Endothelial cell of umbilical vein (primary cell): ENCODE data around the gene PNISR. TPM values are rescaled to one million over a fixed set of nuclear protein-coding genes. Genes with fewer than 3 reads are reported as not detected.

Experiments
- BruUV-seq: library from RNA; stranded (reverse); fragments of 400-500 nt; replicated peaks from 2 replicates; lab custom pipeline; 2021; lab: Mats Ljungman, UMichigan
- CTCF ChIA-PET: fragments of 300-600, 350-600 bp; sonication (Branson Sonifier 250); formaldehyde crosslinking; loops from one replicate; lab custom pipeline; 2021; ENCODE audit warnings: antibody characterized with exemption, inconsistent platforms; lab: Charles Lee
- POLR2A ChIA-PET: fragments of 300-600, 350-600 bp; sonication (Branson Sonifier 250); formaldehyde crosslinking; loops from one replicate; lab custom pipeline; 2021; ENCODE audit warnings: antibody characterized with exemption, inconsistent platforms; lab: Charles Lee
- DNase-seq: peaks from one replicate; pipeline ENCODE4 v3.0.0-alpha.2; 2011; ENCODE audit warnings: low read depth, low spot score
- FAIRE-seq: peaks from 2 replicates; lab custom pipeline; 2011; peaks lifted over from hg19 to GRCh38; lab: Jason Lieb, UNC
- H2AFZ ChIP-seq: 2 replicates; pipeline ENCODE4 v1.6.0; 2012; ENCODE audit warnings: low read depth, low read length, control low read depth, inconsistent platforms
- H3K27ac ChIP-seq: 2 replicates; pipeline ENCODE4 v1.5.1; 2011; ENCODE audit warnings: low read depth, mild to moderate bottlenecking, control low read depth, low read length, moderate library complexity; ENCODE audit not compliant: insufficient read depth
- H3K27me3 ChIP-seq, 2 experiments: 2 replicates each; pipeline versions ENCODE4 v1.6.0 to v1.6.1; 2011; ENCODE audit warnings: low read length in 2 of 2, mixed read lengths in 1 of 2; ENCODE audit not compliant: control insufficient read depth in 2 of 2, insufficient read depth in 2 of 2
- H3K36me3 ChIP-seq, 2 experiments: 2 replicates in 1 of 2; 3 replicates in 1 of 2; pipeline ENCODE4 v1.5.1; 2011; ENCODE audit warnings: low read length in 2 of 2, mild to moderate bottlenecking in 1 of 2, moderate library complexity in 1 of 2; ENCODE audit not compliant: control insufficient read depth in 2 of 2, insufficient read depth in 2 of 2; ENCODE audit errors: extremely low read depth in 1 of 2
- H3K4me1 ChIP-seq: 3 replicates; pipeline ENCODE4 v1.5.1; 2011; ENCODE audit warnings: mild to moderate bottlenecking, low read length; ENCODE audit not compliant: control insufficient read depth, insufficient read depth; ENCODE audit errors: extremely low read depth
- H3K4me2 ChIP-seq: 2 replicates; pipeline ENCODE4 v1.6.1; 2011; ENCODE audit warnings: low read length, control low read depth, mixed read lengths; ENCODE audit not compliant: insufficient read depth
- H3K4me3 ChIP-seq, 3 experiments: fragments of 200-600 bp in 1 of 3; sonication (generic), shearing (Covaris generic) in 1 of 3; replicated peaks in 1 of 3; 2 replicates each; pipeline ENCODE4 v1.5.1; 2011 to 2016; ENCODE audit warnings: control low read depth in 3 of 3, low read length in 3 of 3, mild to moderate bottlenecking in 2 of 3, inconsistent platforms in 1 of 3, low read depth in 1 of 3, moderate library complexity in 1 of 3; ENCODE audit not compliant: insufficient read depth in 1 of 3
- H3K79me2 ChIP-seq: 2 replicates; pipeline ENCODE4 v1.6.0; 2012; ENCODE audit warnings: low read length, inconsistent platforms; ENCODE audit not compliant: control insufficient read depth, insufficient read depth
- H3K9ac ChIP-seq: replicated peaks from 2 replicates; pipeline ENCODE3; 2011; ENCODE audit warnings: low read length, control low read depth; ENCODE audit not compliant: insufficient read depth; ENCODE audit errors: extremely low read depth
- H3K9me1 ChIP-seq: replicated peaks from 3 replicates; pipeline ENCODE4 v1.6.0; 2011; ENCODE audit warnings: mild to moderate bottlenecking, low read length; ENCODE audit not compliant: control insufficient read depth, insufficient read depth; ENCODE audit errors: extremely low read depth
- H3K9me3 ChIP-seq: replicated peaks from 2 replicates; pipeline ENCODE4 v1.5.1; 2012; ENCODE audit warnings: low read length, inconsistent platforms; ENCODE audit not compliant: control insufficient read depth, insufficient read depth
- H4K20me1 ChIP-seq: replicated peaks from 2 replicates; pipeline ENCODE3; 2011; ENCODE audit warnings: mild to moderate bottlenecking, low read length; ENCODE audit not compliant: control insufficient read depth, insufficient read depth; ENCODE audit errors: extremely low read depth
- EZH2 ChIP-seq: IDR thresholded peaks from 2 replicates; pipeline ENCODE4 v1.6.1; 2012; ENCODE audit warnings: borderline replicate concordance, low read depth, mild to moderate bottlenecking, moderate library complexity, low read length, inconsistent platforms; ENCODE audit not compliant: severe bottlenecking
- FOS ChIP-seq: IDR thresholded peaks from 2 replicates; pipeline ENCODE4 v1.6.1; 2011; ENCODE audit warnings: mild to moderate bottlenecking, low read length, moderate library complexity, borderline replicate concordance; ENCODE audit not compliant: insufficient read depth
- GATA2 ChIP-seq: IDR thresholded peaks from 2 replicates; pipeline ENCODE4 v1.7.0; 2011; ENCODE audit warnings: low read depth, mild to moderate bottlenecking, moderate library complexity, mixed read lengths, low read length; ENCODE audit not compliant: insufficient read length, insufficient read depth
- JUN ChIP-seq: IDR thresholded peaks from 2 replicates; pipeline ENCODE4 v1.6.1; 2011; ENCODE audit warnings: borderline replicate concordance, low read depth; ENCODE audit not compliant: insufficient read length, insufficient read depth
- MYC ChIP-seq: IDR thresholded peaks from one replicate; pipeline ENCODE4 v1.6.1; 2011; ENCODE audit warnings: mild to moderate bottlenecking, low read depth, low read length
- POLR2AphosphoS5 ChIP-seq: IDR thresholded peaks from 2 replicates; pipeline ENCODE4 v1.6.1; 2012; ENCODE audit warnings: low read depth, mild to moderate bottlenecking, control low read depth, low read length, moderate library complexity; ENCODE audit not compliant: insufficient read depth
- dilution Hi-C: fragments of 300-500 bp; cut with MboI; formaldehyde crosslinking; loops from one replicate; pipeline ENCODE4 v1.15.0; 2019; ENCODE audit warnings: low sequenced_read_pairs; ENCODE audit not compliant: extremely low pct_ligation_motif_present
- intact Hi-C: fragments of 100-400 bp; cut with micrococcal nuclease; formaldehyde crosslinking; loops from one replicate; pipeline ENCODE4 v1.10.0; 2022
- polyA plus RNA-seq, 4 experiments: library from polyadenylated mRNA; depleted of rRNA in 3 of 4; stranded (reverse) in 3 of 4; unstranded in 1 of 4; fragments of >200 nt; gene quantifications; 2 replicates each; pipeline versions ENCODE4 v1.2.1 to v1.2.3, GENCODE V29; 2011 to 2012; ENCODE audit warnings: missing spikeins in 1 of 4
- total RNA-seq: library from RNA; stranded (reverse); gene quantifications from 2 replicates; pipeline ENCODE4 v1.2.3, GENCODE V29; 2021
- TF ChIP-seq, protein P1 (sequence below), 2 donors: IDR thresholded peaks; 1 replicate in 1 of 2; 2 replicates in 1 of 2; pipeline ENCODE4 v1.5.1; 2011; ENCODE audit warnings: low read length in 2 of 2, mild to moderate bottlenecking in 2 of 2, moderate library complexity in 2 of 2, control low read depth in 1 of 2, inconsistent platforms in 1 of 2, low read depth in 1 of 2; ENCODE audit not compliant: insufficient read depth in 1 of 2; ENCODE audit errors: extremely low read depth in 1 of 2
- TF ChIP-seq, protein P2 (sequence below): IDR thresholded peaks from 2 replicates; pipeline ENCODE4 v1.6.1; 2011; ENCODE audit not compliant: insufficient read depth, insufficient read length

Gene PNISR
- total and polyA plus RNA-seq, 2 donors (not counting 3 experiments of a cell fraction or from before 2014, with no cell fraction given): 34.6 to 106 TPM

DNA sequence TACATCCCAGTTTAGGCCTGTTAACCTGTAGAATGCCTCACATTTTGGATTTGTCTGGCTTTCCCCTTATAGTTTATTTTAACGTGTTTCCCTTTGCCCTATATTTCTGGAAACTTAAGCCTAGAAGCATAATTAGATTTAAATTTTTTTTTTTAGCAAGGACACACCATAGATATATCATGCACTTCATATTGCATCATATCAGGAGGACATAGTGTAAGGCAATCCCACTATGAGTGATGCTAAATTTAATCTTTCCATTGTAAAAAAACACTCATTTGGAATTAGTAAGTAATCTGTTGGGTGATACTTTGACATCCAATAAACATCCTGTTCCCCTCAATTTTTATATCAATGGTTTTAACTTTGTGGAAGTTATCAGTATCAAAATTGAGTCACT, 65.3 kb downstream of the PNISR start:
- no peak overlapping the region for H3K27ac ChIP-seq
- H3K9ac ChIP-seq: no peak overlapping the region
- ChIA-PET POLR2A (no interaction called here), CTCF (interaction anchor here (1.7 kb wide), 1 partner anchor 29 kb away, joined by 10 read pairs; no protein-coding TSS in a partner anchor)
- no TSS peak for BruUV-seq
- no peaks in the 10 kb centered on the region for H4K20me1 ChIP-seq
- no peaks in the 10 kb centered on the region for H3K4me1 ChIP-seq
- no peak overlapping the region for H2AFZ ChIP-seq
- no peak overlapping the region for H3K4me3 ChIP-seq
- no peaks in the 10 kb centered on the region for H3K36me3 ChIP-seq
- H3K9me1 ChIP-seq: no peaks in the 10 kb centered on the region
- H3K79me2 ChIP-seq: no peaks in the 10 kb centered on the region
- dilution Hi-C loops (no loop called here), intact Hi-C loops (no loop called here)
- no peak for FAIRE-seq
- H3K9me3 ChIP-seq: no peaks in the 10 kb centered on the region
- no peak for DNase-seq
- no peak overlapping the region for H3K4me2 ChIP-seq
- no peak for TF ChIP-seq JUN
- TF ChIP-seq FOS: no peak
- no peak for TF ChIP-seq POLR2AphosphoS5
- TF ChIP-seq, protein P1, sequence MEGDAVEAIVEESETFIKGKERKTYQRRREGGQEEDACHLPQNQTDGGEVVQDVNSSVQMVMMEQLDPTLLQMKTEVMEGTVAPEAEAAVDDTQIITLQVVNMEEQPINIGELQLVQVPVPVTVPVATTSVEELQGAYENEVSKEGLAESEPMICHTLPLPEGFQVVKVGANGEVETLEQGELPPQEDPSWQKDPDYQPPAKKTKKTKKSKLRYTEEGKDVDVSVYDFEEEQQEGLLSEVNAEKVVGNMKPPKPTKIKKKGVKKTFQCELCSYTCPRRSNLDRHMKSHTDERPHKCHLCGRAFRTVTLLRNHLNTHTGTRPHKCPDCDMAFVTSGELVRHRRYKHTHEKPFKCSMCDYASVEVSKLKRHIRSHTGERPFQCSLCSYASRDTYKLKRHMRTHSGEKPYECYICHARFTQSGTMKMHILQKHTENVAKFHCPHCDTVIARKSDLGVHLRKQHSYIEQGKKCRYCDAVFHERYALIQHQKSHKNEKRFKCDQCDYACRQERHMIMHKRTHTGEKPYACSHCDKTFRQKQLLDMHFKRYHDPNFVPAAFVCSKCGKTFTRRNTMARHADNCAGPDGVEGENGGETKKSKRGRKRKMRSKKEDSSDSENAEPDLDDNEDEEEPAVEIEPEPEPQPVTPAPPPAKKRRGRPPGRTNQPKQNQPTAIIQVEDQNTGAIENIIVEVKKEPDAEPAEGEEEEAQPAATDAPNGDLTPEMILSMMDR (IDR thresholded peaks at IDR 0.05; ENCODE audit: extremely low read depth in 1 of 2, insufficient read depth in 1 of 2, low read depth in 1 of 2, low read length in 2 of 2): no peak
- TF ChIP-seq MYC: no peak
- TF ChIP-seq, protein P2, sequence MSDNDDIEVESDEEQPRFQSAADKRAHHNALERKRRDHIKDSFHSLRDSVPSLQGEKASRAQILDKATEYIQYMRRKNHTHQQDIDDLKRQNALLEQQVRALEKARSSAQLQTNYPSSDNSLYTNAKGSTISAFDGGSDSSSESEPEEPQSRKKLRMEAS: no peak
- no peak for TF ChIP-seq EZH2
- no peak for TF ChIP-seq GATA2
- peaks cover 7 to 30% of the 10 kb centered on the region in 2 experiments for H3K27me3 ChIP-seq
